Left ventricle myocardium superior (tissue), 1 donor: ENCODE measurements around the gene ANKS1B. TPM values are rescaled to one million over a fixed set of nuclear protein-coding genes. Genes with fewer than 3 reads are reported as not detected.
"Not testable (repeated sequence)": the region's sequence is repeated elsewhere in the genome, so short reads cannot be mapped to it uniquely, and the experiment has no call there.

Source experiments
- ATAC-seq: fragments of 200-7000 bp; cut with Tn5 transposase; one replicate; pipeline ENCODE4 v1.9.1; 2020; ENCODE audit warnings: mild to moderate bottlenecking, moderate library complexity
- DNase-seq: peaks from one replicate; pipeline ENCODE4 v3.0.0-alpha.2; 2020
- intact Hi-C: fragments of 100-400 bp; cut with micrococcal nuclease; formaldehyde crosslinking; loops from one replicate; pipeline ENCODE4 v1.11.0; 2022
- total RNA-seq: library from RNA; stranded (reverse); fragmentation: NEBNext Ultra II Directional; extraction: Animal tissue kit (Norgen Biotek cat#: 25700); gene quantifications from one replicate; pipeline ENCODE4 v1.2.1, GENCODE V29; 2021
- donor health status: DM: no; HTN: yes; CAD: no; lungs with severe emphysema.

ANKS1B gene
- total RNA-seq, 1 donor from 2014 or later = 2.5 TPM

DNA sequence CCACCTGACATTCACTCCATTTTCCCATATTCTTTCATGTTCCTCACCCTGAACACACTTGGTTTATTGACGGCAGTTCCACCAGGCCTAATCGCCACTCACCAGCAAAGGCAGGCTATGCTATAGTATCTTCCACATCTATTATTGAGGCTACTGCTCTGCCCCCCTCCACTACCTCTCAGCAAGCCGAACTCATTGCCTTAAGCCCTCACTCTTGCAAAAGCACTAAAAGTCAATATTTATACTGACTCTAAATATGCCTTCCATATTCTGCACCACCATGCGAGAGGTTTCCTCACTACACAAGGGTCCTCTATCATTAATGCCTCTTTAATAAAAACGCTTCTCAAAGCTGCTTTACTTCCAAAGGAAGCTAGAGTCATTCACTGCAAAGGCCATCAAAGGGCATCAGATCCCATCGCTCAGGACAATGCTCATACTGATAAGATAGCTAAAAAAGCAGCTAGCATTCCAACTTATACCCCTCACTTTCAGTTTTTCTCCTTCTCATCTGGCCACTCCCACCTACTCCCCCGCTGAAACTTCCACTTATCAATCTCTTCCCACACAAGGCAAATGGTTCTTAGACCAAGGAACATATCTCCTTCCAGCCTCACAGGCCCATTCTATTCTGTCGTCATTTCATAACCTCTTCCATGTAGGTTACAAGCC lies 265.2 kb downstream of the ANKS1B start:
- intact Hi-C loops, DNase-seq, ATAC-seq: not testable (repeated sequence)

DNA sequence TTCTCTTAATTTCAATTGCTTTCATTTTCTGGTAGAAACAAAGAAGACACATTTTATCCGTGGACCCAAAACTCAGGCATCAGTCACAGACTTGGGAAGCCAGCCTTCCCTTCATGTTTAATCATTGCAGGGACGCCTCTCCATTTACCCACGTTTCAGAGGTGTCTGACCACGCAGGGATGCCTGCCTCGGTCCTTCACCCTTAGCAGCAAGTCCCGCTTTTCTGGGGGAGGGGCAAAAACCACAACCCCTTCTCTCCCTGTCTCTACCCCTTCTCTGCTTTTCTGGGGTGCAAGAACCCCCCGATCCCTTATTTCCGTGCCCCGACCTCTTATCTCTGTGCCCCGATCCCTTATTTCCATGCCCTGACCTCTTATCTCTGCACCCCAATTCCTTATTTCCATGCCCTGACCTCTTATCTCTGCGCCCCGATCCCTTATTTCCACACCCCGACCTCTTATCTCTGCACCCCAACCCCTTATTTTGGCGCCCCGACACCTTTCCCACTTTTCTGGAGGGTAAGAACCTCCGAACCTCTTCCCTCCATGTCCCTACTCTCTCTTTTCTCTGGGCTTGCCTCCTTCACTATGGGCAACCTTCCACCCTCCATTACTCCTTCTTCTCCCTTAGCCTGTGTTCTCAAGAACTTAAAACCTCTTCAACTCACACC lies 268.8 kb downstream of the ANKS1B start:
- intact Hi-C loops, ATAC-seq, DNase-seq: not testable (repeated sequence)

DNA sequence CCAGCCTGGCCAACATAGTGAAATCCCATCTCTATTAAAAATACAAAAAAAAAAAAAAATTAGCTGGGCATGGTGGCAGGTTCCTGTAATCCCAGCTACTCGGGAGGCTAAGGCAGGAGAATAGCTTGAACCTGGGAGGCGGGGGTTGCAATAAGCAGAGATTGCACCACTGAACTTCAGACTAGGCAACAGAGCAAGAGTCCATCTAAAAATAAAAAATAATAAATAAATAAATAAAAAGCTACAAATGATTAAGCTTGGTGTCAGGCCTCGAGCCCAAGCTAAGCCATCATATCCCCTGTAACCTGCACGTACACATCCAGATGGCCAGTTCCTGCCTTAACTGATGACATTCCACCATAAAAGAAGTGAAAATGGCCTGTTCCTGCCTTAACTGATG lies 269.8 kb downstream of the ANKS1B start:
- DNase-seq, intact Hi-C loops, ATAC-seq: not testable (repeated sequence)

DNA sequence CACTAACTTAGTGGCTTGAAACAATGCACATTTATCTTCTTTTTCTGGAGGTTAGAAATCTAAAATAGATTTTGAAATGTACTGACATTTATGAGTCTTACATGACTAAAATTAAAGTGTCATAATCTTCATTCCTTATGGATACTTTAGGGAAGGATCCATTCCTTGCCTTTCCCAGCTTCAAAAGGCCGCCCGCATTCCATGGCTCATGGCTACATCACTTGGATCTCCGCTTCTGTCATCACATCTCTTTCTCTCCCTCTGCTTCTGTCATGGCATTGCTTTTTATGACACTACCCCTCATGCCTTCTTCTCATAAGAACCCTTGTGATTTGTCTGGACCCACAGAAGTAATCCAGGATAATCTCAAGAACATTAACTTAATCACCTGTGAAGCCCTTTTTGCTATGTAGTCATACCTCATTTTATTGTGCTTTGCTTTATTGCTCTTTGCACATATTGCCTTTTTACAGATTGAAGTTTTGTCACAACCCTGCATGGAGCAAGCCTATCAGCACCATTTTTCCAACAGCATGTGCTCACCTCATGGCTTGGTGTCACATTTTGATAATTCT lies 270.7 kb downstream of the ANKS1B start:
- ATAC-seq = no peak
- no peak for DNase-seq
- intact Hi-C loops = no loop called here

DNA sequence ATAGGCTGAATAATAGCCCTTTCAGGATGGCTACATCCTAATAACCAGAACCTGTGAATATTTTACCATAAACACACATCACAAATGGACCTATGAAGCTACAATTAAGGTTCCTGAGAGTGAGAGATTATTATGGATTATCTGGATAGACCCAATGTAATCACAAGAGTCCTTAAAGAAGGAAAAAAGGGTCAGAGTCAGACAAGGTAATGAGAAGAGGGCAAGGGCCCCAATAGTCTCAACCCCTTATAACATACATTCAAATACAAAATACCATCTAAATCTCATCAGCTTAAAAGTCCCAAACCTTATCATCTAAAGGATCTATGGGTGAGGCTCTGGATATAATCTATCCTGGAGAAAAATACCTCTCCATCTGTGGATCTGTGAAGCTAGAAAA lies 272.5 kb downstream of the ANKS1B start:
- DNase-seq (no peak), ATAC-seq (no peak)
- intact Hi-C loops = no loop called here

DNA sequence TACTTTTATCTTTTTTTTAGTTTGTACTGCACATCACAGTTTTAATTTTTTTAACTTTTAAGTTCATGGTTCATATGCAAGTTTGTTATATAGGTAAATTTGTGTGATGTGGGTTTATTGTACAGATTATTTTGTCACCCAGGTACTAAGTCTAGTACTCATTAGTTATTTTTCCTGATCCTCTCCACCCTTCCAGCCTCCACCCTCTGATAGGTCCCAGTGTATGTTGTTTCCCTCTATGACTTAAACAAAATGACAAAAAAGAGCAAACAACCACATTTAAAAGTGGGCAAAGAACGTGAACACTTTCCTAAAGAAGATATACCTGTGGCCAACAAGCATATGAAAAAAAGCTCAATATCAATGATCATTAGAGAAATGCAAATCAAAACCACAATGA lies 273.5 kb downstream of the ANKS1B start:
- intact Hi-C loops = no loop called here
- ATAC-seq (no peak), DNase-seq (no peak)

DNA sequence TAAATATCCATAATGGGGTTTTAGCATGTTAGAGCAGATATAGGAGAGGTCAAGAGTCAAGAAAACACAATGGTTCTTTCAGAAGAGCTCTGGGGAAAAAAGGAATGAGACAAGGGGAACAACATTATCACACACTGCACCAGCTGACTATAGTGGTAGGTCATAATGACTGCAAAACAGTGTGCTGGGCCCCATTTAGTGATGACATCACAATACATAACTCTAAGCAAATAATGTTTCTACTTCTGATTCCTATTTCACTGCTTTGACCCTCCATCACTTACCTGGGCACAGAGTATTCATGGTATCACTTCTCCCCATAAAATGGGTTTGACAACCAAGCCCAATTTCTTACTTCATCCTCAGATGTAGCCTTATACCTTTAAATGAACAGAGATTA lies 275.1 kb downstream of the ANKS1B start:
- no peak for ATAC-seq
- intact Hi-C loops = no loop called here

DNA sequence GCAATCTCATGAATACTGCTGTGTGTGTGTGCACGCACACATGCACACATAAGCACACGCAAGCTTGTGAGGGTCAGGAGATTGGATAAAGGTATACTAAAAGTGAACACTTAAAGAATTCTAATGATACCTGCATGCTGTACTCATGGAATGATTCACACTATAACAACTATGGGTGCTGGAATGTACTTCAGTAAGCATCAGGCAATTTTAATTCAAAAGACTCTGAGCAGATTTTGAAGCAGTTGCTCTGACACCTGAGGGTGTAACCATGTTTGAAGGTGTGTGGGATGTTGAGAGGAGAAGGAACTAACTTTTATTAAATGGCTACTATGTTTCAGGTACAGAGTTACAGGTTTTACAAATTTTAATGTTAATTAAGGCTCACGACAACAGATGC lies 275.6 kb downstream of the ANKS1B start:
- DNase-seq (no peak), ATAC-seq (no peak)
- intact Hi-C loops = no loop called here

More for the DNA sequence above, 275.1 kb downstream of the ANKS1B start:
- no peak for DNase-seq

DNA sequence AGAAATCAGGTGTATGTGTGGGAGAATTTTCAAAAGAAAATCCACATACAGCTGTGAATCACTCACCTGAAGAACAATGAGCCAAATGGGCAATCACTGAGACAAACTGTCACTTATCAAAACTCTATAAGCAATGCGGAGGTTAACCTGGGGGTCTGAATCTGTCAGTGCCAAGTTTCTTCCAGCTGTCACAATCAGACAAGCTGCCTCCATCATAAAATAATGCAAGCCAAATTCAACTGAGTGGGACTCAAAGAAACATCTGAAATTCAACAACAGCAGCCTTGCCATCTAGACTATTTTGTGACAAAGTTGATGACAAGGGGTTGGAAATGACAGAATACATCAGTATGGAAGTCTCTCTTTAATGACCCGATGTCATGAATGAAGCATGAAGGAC lies 276.9 kb downstream of the ANKS1B start:
- no peak for ATAC-seq
- DNase-seq = no peak
- intact Hi-C loops = no loop called here

DNA sequence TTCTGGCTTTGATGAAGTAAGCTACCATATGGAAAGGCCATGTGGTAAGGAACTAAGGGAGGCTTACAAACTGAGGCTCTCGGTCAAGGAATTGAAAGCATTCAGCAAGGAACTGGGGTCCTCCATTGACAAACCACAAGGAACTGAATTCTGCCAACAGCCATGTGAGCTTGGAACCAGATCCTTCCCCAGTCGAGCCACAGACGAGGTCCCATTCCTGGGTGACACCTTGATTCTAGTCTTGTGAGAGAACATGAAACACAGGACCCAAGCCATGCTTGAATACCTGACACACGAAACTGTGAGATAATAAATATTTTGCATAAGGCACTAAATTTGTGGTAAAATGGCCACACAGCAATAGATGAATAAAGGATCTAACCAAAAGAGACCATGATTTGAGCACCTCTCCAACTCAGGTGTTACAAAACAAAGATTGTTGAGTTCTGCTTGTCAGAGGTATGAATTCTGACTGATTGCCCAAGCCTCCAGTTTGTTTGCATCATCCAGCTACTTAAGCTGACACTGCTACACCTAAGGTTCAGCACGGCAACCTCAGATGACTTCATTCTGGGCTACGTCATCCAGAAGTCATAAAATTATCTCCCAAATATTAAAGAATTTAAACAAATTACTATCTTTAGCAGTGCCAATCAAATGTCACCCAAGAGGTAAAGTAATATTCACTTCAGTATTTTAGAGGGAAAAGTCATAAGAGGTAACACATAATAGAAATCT lies 277.8 kb downstream of the ANKS1B start:
- intact Hi-C loops = no loop called here
- no peak for ATAC-seq
- DNase-seq = no peak

DNA sequence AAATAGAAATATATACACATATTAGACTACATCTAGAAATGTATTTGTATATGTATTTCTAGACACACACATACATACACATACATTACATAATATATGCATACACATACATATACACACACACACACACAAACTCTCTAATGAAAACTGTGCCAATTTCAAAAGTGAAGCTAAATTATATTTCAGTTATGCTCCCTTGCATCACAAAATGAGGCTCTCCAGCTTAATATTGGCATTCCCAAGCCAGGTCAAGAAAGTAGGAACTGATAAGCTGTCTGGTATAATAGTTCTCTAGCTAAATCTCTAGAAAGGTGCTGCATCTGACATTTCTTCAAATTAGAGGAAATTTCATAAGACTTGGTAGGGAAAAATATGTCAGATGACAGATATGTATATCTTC lies 280.3 kb downstream of the ANKS1B start:
- intact Hi-C loops = no loop called here
- ATAC-seq (no peak), DNase-seq (no peak)

DNA sequence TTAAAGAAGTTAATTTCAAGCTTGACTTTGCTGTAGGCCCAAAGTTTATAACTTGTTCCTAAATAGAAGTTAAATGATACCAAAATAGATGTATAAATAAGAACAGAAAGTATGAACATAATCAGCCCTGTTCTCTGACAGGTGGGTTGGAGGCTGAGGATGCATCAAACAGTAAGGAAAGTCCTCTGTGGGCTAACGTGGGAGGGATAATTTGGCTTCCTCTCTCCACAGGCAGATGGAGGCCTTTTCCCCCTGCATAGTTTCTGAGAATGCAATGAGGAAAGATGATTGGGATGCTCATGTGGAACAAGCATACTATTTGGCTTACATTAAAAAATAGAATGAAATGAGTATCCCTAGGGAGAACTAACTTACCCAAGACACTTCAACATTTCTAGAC lies 280.7 kb downstream of the ANKS1B start:
- no peak for DNase-seq
- no peak for ATAC-seq
- intact Hi-C loops = no loop called here

DNA sequence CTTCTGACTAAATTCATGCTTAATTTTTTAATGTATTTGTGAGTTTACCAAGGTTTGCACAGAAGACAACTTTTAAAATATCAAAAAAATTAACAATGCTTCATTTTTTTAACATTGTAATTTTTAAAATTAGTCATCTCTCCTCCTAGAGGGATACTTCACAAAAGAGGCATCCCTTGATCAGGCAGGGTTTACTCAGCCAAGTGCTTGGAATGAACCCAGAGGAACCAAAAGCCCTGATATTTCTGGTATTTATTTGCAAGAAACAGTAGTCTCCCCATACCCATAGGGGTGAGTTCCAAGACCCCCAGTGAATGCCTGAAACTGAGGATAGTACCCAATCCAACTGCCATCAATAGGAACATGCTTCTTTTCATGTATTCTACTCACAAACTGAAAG lies 284.7 kb downstream of the ANKS1B start:
- intact Hi-C loops = no loop called here
- no peak for DNase-seq
- no peak for ATAC-seq

DNA sequence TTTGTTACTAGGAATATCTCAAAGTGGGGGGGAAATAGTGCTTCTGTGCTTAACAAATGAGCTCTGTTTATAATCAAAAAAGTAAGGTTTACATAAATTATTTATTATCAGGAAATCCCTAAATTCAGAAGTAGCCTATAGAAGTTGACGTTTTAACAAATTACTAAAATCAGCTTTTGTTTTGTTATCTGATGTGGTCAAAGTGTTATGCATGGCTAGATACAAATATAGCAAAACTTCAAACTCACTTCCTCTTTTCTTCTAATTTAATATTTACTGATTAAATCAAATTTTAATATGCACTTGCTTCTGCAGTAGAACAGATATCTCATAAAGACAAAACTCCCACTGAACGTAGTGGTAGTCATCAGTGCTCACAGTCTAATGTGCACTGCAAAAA lies 289.7 kb downstream of the ANKS1B start:
- DNase-seq (no peak), ATAC-seq (no peak)
- intact Hi-C loops = no loop called here

DNA sequence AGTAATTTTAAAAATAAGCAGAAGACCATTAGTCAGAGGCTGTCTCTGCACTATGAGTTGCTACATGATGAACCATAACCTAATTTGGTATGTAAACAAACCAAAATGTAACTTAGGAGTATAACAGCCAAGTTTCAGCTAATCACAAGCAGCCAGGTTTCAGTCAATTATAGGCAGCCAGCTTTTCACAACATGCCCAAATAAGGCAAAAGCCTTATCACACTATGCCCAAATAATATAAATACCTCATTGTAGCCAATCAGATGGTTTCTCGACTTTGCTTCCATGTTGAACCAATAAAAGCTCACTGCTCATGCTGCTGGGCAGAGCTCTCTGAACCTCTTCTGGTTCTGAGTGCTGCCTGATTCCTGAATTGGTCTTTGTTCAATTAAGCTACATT lies 298.6 kb downstream of the ANKS1B start:
- intact Hi-C loops = no loop called here
- ATAC-seq (no peak), DNase-seq (no peak)

DNA sequence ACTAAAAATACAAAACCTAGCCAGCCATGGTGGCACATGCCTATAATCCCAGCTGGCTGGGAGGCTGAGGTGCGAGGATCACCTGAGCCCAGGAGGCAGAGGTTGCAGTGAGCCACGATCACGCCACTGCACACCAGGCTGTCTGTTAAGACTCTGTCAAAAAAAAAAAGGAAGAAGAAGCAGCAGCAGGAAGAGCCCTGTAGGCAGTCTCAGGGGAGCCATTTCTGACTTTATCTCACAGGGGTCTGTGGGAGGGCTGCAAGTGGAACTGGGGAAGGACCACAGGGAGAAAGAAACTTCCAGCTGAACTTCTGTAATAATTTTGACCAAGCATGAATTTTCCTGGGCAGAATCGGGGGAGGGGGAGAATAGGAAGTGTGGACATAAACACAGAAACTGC lies 304.5 kb downstream of the ANKS1B start:
- intact Hi-C loops = no loop called here
- ATAC-seq = no peak
- no peak for DNase-seq

DNA sequence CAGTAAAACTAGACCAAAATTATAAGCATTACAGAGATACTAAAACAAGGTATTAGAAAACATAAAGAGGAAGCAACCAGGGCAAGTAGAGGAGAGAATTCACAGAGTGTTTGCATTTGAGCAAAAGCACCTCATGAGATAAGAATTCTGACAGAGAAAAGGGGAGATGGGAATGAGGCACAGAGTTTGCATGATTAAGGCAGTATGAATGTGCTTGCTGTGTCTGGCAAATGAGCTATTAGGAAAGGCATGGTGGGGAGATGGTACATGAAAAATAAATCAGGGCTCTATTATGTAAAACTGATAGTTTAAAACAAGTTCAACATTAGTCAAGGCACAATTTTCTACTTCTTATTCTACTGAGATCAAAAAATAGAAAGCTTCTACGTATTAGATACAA lies 314.1 kb downstream of the ANKS1B start:
- DNase-seq (no peak), ATAC-seq (no peak)
- intact Hi-C loops = no loop called here

DNA sequence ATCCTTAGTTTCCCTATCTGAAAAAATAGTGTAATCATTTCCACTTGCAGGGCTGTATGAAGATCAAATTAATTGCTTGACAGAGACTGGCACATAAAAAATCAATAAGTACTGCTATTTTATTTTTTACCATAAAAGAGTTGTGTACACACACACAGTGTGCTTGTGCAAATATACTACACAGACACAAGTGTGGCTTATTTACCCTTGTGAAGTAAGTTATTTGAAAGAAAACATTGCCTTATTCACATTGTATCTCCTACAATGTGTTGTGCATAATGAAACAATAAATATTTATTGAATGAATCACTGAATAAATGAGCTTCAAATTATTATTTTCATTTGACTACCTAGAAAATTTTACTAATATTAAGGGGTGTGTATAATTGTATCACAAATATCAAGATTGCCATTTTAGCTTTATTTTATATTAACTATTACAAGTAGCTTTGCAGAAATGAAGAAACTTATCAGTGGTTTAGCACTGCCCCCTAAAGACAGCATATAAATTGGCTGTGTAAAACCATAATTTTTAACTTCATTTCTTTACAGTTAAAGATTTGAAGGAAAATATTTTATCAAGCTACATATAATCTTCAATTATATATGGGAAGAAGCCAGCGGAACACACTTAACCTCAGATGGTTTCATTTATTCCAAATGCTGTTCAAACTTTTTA lies 325.9 kb downstream of the ANKS1B start:
- ATAC-seq (no peak), DNase-seq (no peak)
- intact Hi-C loops = no loop called here

DNA sequence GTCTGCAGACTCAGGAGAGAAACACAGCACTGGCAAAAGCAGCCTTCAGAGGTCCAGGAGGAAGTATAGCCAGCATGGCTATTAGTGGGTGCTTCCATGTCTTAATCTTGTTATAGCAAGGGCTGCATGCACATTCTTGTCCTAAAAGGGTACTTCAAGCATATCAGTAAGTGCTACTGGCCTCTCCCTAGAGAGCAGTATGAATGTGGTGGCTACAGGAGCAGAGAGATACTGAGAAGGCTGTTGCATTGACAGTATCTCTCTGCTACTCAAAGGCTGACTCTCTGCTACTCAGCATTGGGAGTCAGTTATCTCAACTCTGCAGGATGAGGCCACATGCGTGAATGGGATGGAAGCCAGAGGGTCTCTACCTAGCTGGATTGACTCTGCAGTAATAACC lies 335.2 kb downstream of the ANKS1B start:
- DNase-seq = no peak
- intact Hi-C loops = no loop called here
- no peak for ATAC-seq

DNA sequence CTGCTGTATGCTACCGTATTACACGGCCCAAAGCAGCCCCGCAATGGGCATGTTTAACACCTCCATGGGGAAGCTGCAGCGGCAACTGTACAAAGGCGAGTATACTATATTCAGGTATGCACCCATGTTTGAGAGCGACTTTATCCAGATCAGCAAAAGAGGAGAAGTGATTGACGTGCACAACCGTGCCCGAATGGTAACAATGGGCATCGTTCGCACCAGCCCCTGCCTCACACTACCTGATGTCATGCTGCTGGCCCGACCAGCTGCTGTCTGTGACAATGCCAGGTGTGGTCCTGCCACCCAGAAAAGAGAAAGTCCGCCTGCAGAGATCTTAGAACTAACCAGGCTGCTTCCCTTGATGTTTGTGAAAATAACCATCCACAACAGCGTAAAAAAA lies 336.6 kb downstream of the ANKS1B start:
- intact Hi-C loops = no loop called here
- ATAC-seq (no peak), DNase-seq (no peak)
